HEK293 (cell line): ENCODE measurements around the gene SLC35B1.

Experiments used
- CTCF ChIA-PET: fragments of 350-600 bp; formaldehyde crosslinking; extraction: SDS; loops from one replicate; lab custom pipeline; 2021; ENCODE audit warnings: antibody characterized with exemption; lab: Yijun Ruan, JAX
- POLR2A ChIA-PET: fragments of 300-600 bp; formaldehyde crosslinking; extraction: SDS; loops from one replicate; lab custom pipeline; 2020; ENCODE audit warnings: antibody characterized with exemption, inconsistent platforms; lab: Yijun Ruan, JAX
- H3K27ac ChIP-seq: fragments of 200-500 bp; sonication (Bioruptor generic); 2 replicates; pipeline ENCODE4 v1.5.1; 2014; ENCODE audit warnings: low read depth, low read length, control low read depth, inconsistent platforms; ENCODE audit errors: extremely low read depth
- H3K36me3 ChIP-seq, 2 experiments: fragments of 200-500 bp in 1 of 2; sonication (Bioruptor generic) in 1 of 2; 1 replicate in 1 of 2; 2 replicates in 1 of 2; pipeline ENCODE4 v1.5.1; 2014 to 2017; ENCODE audit warnings: inconsistent platforms in 2 of 2, low read length in 2 of 2; ENCODE audit not compliant: control insufficient read depth in 2 of 2, insufficient read depth in 1 of 2
- H3K4me1 ChIP-seq: fragments of 200-500 bp; sonication (Bioruptor generic); 2 replicates; pipeline ENCODE4 v1.5.1; 2014; ENCODE audit warnings: mild to moderate bottlenecking, low read length, inconsistent platforms; ENCODE audit not compliant: control insufficient read depth, insufficient read depth
- H3K4me3 ChIP-seq: 2 replicates; pipeline ENCODE4 v1.5.1; 2011; ENCODE audit warnings: low read depth, mild to moderate bottlenecking, control low read depth, low read length, moderate library complexity
- H3K9me3 ChIP-seq: fragments of 200-500 bp; sonication (Bioruptor generic); 2 replicates; pipeline ENCODE4 v1.5.1; 2014; ENCODE audit warnings: low read depth, low read length, inconsistent platforms; ENCODE audit not compliant: control insufficient read depth, insufficient read depth
- GFI1B ChIP-seq: fragments of 450-650 bp; formaldehyde crosslinking; IDR thresholded peaks from 2 replicates; pipeline ENCODE4 v1.5.1; 2016; ENCODE audit warnings: missing biosample characterization, missing genetic modification characterization
- GLI4 ChIP-seq: fragments of 450-650 bp; formaldehyde crosslinking; IDR thresholded peaks from 2 replicates; pipeline ENCODE4 v1.5.1; 2016; ENCODE audit warnings: missing biosample characterization, missing genetic modification characterization
- GLIS1 ChIP-seq: fragments of 450-650 bp; formaldehyde crosslinking; IDR thresholded peaks from 2 replicates; pipeline ENCODE4 v1.5.1; 2016; ENCODE audit warnings: missing biosample characterization, missing genetic modification characterization
- KLF17 ChIP-seq: fragments of 450-650 bp; formaldehyde crosslinking; IDR thresholded peaks from 2 replicates; pipeline ENCODE4 v1.5.1; 2016; ENCODE audit warnings: missing biosample characterization, missing genetic modification characterization
- RBAK ChIP-seq: fragments of 450-650 bp; formaldehyde crosslinking; IDR thresholded peaks from 2 replicates; pipeline ENCODE4 v1.5.1; 2016; ENCODE audit warnings: missing biosample characterization, missing genetic modification characterization
- REPIN1 ChIP-seq: fragments of 450-650 bp; formaldehyde crosslinking; IDR thresholded peaks from 2 replicates; pipeline ENCODE4 v1.5.1; 2017; ENCODE audit warnings: missing biosample characterization, missing genetic modification characterization, low read depth
- REST ChIP-seq: fragments of 450-650 bp; formaldehyde crosslinking; IDR thresholded peaks from 2 replicates; pipeline ENCODE4 v1.5.1; 2016; ENCODE audit warnings: missing biosample characterization, missing genetic modification characterization
- SCRT2 ChIP-seq: fragments of 450-650 bp; formaldehyde crosslinking; IDR thresholded peaks from 2 replicates; pipeline ENCODE4 v1.5.1; 2016; ENCODE audit warnings: missing biosample characterization, missing genetic modification characterization
- ZBTB10 ChIP-seq: fragments of 450-650 bp; formaldehyde crosslinking; IDR thresholded peaks from 2 replicates; pipeline ENCODE4 v1.5.1; 2016; ENCODE audit warnings: missing biosample characterization, missing genetic modification characterization
- ZBTB8A ChIP-seq: fragments of 450-650 bp; formaldehyde crosslinking; IDR thresholded peaks from 2 replicates; pipeline ENCODE4 v1.5.1; 2016; ENCODE audit warnings: missing biosample characterization, missing genetic modification characterization
- ZNF138 ChIP-seq: fragments of 450-650 bp; formaldehyde crosslinking; IDR thresholded peaks from 2 replicates; pipeline ENCODE4 v1.5.1; 2016; ENCODE audit warnings: missing biosample characterization, missing genetic modification characterization, borderline replicate concordance
- ZNF16 ChIP-seq: fragments of 450-650 bp; formaldehyde crosslinking; IDR thresholded peaks from 2 replicates; pipeline ENCODE4 v1.5.1; 2016; ENCODE audit warnings: low read depth, missing biosample characterization, missing genetic modification characterization
- ZNF175 ChIP-seq: fragments of 450-650 bp; formaldehyde crosslinking; IDR thresholded peaks from 2 replicates; pipeline ENCODE4 v1.5.1; 2016; ENCODE audit warnings: missing biosample characterization, missing genetic modification characterization
- ZNF202 ChIP-seq: fragments of 450-650 bp; formaldehyde crosslinking; IDR thresholded peaks from 2 replicates; pipeline ENCODE4 v1.5.1; 2016; ENCODE audit warnings: missing biosample characterization, missing genetic modification characterization, borderline replicate concordance
- ZNF23 ChIP-seq: fragments of 450-650 bp; formaldehyde crosslinking; IDR thresholded peaks from 2 replicates; pipeline ENCODE4 v1.5.1; 2016; ENCODE audit warnings: missing biosample characterization, missing genetic modification characterization, borderline replicate concordance
- ZNF239 ChIP-seq: fragments of 450-650 bp; formaldehyde crosslinking; IDR thresholded peaks from 2 replicates; pipeline ENCODE4 v1.5.1; 2016; ENCODE audit warnings: missing biosample characterization, missing genetic modification characterization
- ZNF280C ChIP-seq: fragments of 450-650 bp; formaldehyde crosslinking; IDR thresholded peaks from 2 replicates; pipeline ENCODE4 v1.5.1; 2016; ENCODE audit warnings: missing biosample characterization, missing genetic modification characterization
- ZNF341 ChIP-seq: fragments of 450-650 bp; formaldehyde crosslinking; IDR thresholded peaks from 2 replicates; pipeline ENCODE4; 2016; ENCODE audit warnings: low read depth, missing biosample characterization, missing genetic modification characterization
- ZNF394 ChIP-seq: fragments of 450-650 bp; formaldehyde crosslinking; IDR thresholded peaks from 2 replicates; pipeline ENCODE4 v1.5.1; 2016; ENCODE audit warnings: missing biosample characterization, missing genetic modification characterization, mild to moderate bottlenecking, moderate library complexity, borderline replicate concordance
- ZNF510 ChIP-seq: fragments of 450-650 bp; formaldehyde crosslinking; IDR thresholded peaks from 2 replicates; pipeline ENCODE4 v1.5.1; 2018; ENCODE audit warnings: mild to moderate bottlenecking, missing genetic modification characterization, missing biosample characterization; ENCODE audit not compliant: insufficient replicate concordance
- ZNF529 ChIP-seq: fragments of 450-650 bp; formaldehyde crosslinking; IDR thresholded peaks from 2 replicates; pipeline ENCODE4 v1.5.1; 2017; ENCODE audit warnings: missing genetic modification characterization, missing biosample characterization; ENCODE audit not compliant: insufficient replicate concordance
- ZNF560 ChIP-seq: fragments of 450-650 bp; formaldehyde crosslinking; IDR thresholded peaks from 2 replicates; pipeline ENCODE4 v1.5.1; 2017; ENCODE audit warnings: missing biosample characterization, missing genetic modification characterization, borderline replicate concordance
- ZNF654 ChIP-seq: fragments of 450-650 bp; formaldehyde crosslinking; IDR thresholded peaks from 2 replicates; pipeline ENCODE4 v1.5.1; 2016; ENCODE audit warnings: low read depth, missing biosample characterization, missing genetic modification characterization
- ZNF747 ChIP-seq: fragments of 450-650 bp; formaldehyde crosslinking; IDR thresholded peaks from 2 replicates; pipeline ENCODE4 v1.5.1; 2016; ENCODE audit warnings: missing biosample characterization, missing genetic modification characterization
- ZSCAN30 ChIP-seq: fragments of 450-650 bp; IDR thresholded peaks from 2 replicates; pipeline ENCODE4 v1.5.1; 2018; ENCODE audit warnings: missing biosample characterization, mild to moderate bottlenecking, missing genetic modification characterization, moderate library complexity

The SLC35B1 gene

GRCh38 chr17:49670002-49670401 lies 37.8 kb downstream of the SLC35B1 start (continued):
- TF ChIP-seq ZNF280C (no peak), ZNF529 (tag by site-specific recombination) (no peak), ZNF175 (tag by site-specific recombination) (no peak), ZNF747 (tag by site-specific recombination) (no peak), ZNF23 (tag by site-specific recombination) (no peak)
- TF ChIP-seq, all 188 proteins: peak for 0

GRCh38 chr17:49667854-49668253 lies 39.9 kb downstream of the SLC35B1 start:
- Histone ChIP-seq H3K27ac (no peak overlapping the region), H3K9me3 (no peaks in the 10 kb centered on the region), H3K36me3 (peaks cover 8 to 11% of the 10 kb centered on the region in 2 experiments; a peak in 2 of 3 replicates), H3K4me3 (no peak overlapping the region), H3K4me1 (peaks cover 7% of the 10 kb centered on the region)
- TF ChIP-seq ZNF138 (tag by site-specific recombination) (no peak), ZNF341 (tag by site-specific recombination) (no peak), ZNF202 (tag by site-specific recombination) (no peak), ZBTB10 (tag by site-specific recombination) (no peak), REPIN1 (tag by site-specific recombination) (no peak), GFI1B (tag by site-specific recombination) (no peak), ZNF560 (tag by site-specific recombination) (no peak), ZNF239 (tag by site-specific recombination) (no peak), RBAK (no peak)
- ChIA-PET CTCF (no interaction called here), POLR2A (no interaction called here)

- CTCF ChIA-PET, result interaction anchor here (0.6 to 0.9 kb wide), 6 partner anchors 10 to 108 kb away, joined by 3 to 7 read pairs (median 3); no protein-coding TSS in a partner anchor
- H3K27ac ChIP-seq, result no peak overlapping the region
- H3K36me3 ChIP-seq, result peaks cover 8% of the 10 kb centered on the region in 2 experiments; a peak in 2 of 3 replicates
- peaks cover 8% of the 10 kb centered on the region for H3K4me1 ChIP-seq
- no peak overlapping the region for H3K4me3 ChIP-seq
- POLR2A ChIA-PET, result interaction anchor here (1.2 kb wide), 1 partner anchor 13 kb away, joined by 5 read pairs; the partner anchor contains the start of gene SPOP
- no peaks in the 10 kb centered on the region for H3K9me3 ChIP-seq
- TF ChIP-seq RBAK (no peak), ZNF16 (tag by site-specific recombination) (no peak), ZNF510 (tag by site-specific recombination) (no peak), ZNF654 (tag by site-specific recombination) (no peak), KLF17 (no peak), ZSCAN30 (no peak), GLIS1 (no peak), SCRT2 (no peak), REST (no peak), GLI4 (tag by site-specific recombination) (no peak), ZBTB8A (tag by site-specific recombination) (no peak), ZNF394 (tag by site-specific recombination) (no peak)
Measured at GRCh38 chr17:49664706-49665211, 43.0 kb downstream of the SLC35B1 start.
